ENCODE results near the gene TDRD1. TPM values are rescaled to one million over a fixed set of nuclear protein-coding genes. Genes with fewer than 3 reads are reported as not detected.

TDRD1 gene
- polyA plus RNA-seq, 1 experiment, result not detected

GRCh38 chr10:114239117-114239993, 60.2 kb downstream of the TDRD1 start, which contains the start of gene VWA2:
VWA2 (plus strand) TSS chr10:114239254; CDS start chr10:114248714, 9,460 bp downstream.
- no peaks in the 10 kb centered on the region for H3K36me3 ChIP-seq (ENCODE audit: control insufficient read depth, insufficient read depth, low read length)
- DNase-seq (ENCODE audit: low read depth), result no peak
- no peak within 1 kb of the TSS for H3K4me3 ChIP-seq (ENCODE audit: low read depth, low read length)
- TF ChIP-seq CTCF (IDR thresholded peaks at IDR 0.05; ENCODE audit: insufficient read depth, low read depth, low read length), result no peak
- ChIA-PET CTCF (no interaction called here), POLR2A (no interaction called here)
- peaks cover 37% of the 10 kb centered on the region for H3K27me3 ChIP-seq (ENCODE audit: control insufficient read depth, insufficient read depth, low read length)

- no peak for DNase-seq (ENCODE audit: low read depth)
- ChIA-PET POLR2A (no interaction called here), CTCF (no interaction called here)
- Histone ChIP-seq H3K4me3 (ENCODE audit: low read depth, low read length) (no peak overlapping the region), H3K27me3 (ENCODE audit: control insufficient read depth, insufficient read depth, low read length) (peaks cover 39% of the 10 kb centered on the region), H3K36me3 (ENCODE audit: control insufficient read depth, insufficient read depth, low read length) (no peaks in the 10 kb centered on the region)
- TF ChIP-seq CTCF (IDR thresholded peaks at IDR 0.05; ENCODE audit: insufficient read depth, low read depth, low read length), result no peak
These were observed 60.8 kb downstream of the TDRD1 start for GRCh38 chr10:114239994-114240345.

- Histone ChIP-seq H3K36me3 (ENCODE audit: control insufficient read depth, insufficient read depth, low read length) (no peaks in the 10 kb centered on the region), H3K27me3 (ENCODE audit: control insufficient read depth, insufficient read depth, low read length) (peaks cover 36% of the 10 kb centered on the region), H3K4me3 (ENCODE audit: low read depth, low read length) (no peak overlapping the region)
- CTCF ChIA-PET, result interaction anchor here (0.5 to 1.7 kb wide), 2 partner anchors 56 to 418 kb away, joined by 3 read pairs; no protein-coding TSS in a partner anchor
- no peak for TF ChIP-seq CTCF (IDR thresholded peaks at IDR 0.05; ENCODE audit: insufficient read depth, low read depth, low read length)
- DNase-seq (ENCODE audit: low read depth), result no peak
- POLR2A ChIA-PET, result no interaction called here
These were observed 63.1 kb downstream of the TDRD1 start for GRCh38 chr10:114242235-114242634.

- no peaks in the 10 kb centered on the region for H3K36me3 ChIP-seq (ENCODE audit: control insufficient read depth, insufficient read depth, low read length)
- CTCF ChIA-PET, result no interaction called here
- TF ChIP-seq CTCF (IDR thresholded peaks at IDR 0.05; ENCODE audit: insufficient read depth, low read depth, low read length), result no peak
- H3K27me3 ChIP-seq (ENCODE audit: control insufficient read depth, insufficient read depth, low read length), result peaks cover 34% of the 10 kb centered on the region
- H3K4me3 ChIP-seq (ENCODE audit: low read depth, low read length), result no peak overlapping the region
- DNase-seq (ENCODE audit: low read depth), result no peak
- POLR2A ChIA-PET, result no interaction called here
These were observed 64.5 kb downstream of the TDRD1 start for GRCh38 chr10:114243661-114244060.

- TF ChIP-seq CTCF (IDR thresholded peaks at IDR 0.05; ENCODE audit: insufficient read depth, low read depth, low read length), result no peak
- no peak for DNase-seq (ENCODE audit: low read depth)
- POLR2A ChIA-PET, result no interaction called here
- H3K27me3 ChIP-seq (ENCODE audit: control insufficient read depth, insufficient read depth, low read length), result peaks cover 30% of the 10 kb centered on the region
- no peak overlapping the region for H3K4me3 ChIP-seq (ENCODE audit: low read depth, low read length)
- CTCF ChIA-PET, result no interaction called here
- no peaks in the 10 kb centered on the region for H3K36me3 ChIP-seq (ENCODE audit: control insufficient read depth, insufficient read depth, low read length)
These were observed 65.0 kb downstream of the TDRD1 start for GRCh38 chr10:114244126-114244525.
